ENCODE results near the gene DCTN3. TPM values are rescaled to one million over a fixed set of nuclear protein-coding genes. Genes with fewer than 3 reads are reported as not detected.
A peak's percentile ranks its signal among the peaks of the same experiment; 100 is the strongest.

The DCTN3 gene
- total RNA-seq, 5 donors from 2014 or later (not counting 1 experiment from before 2014, with no cell fraction given) = 60.8 to 82.9 (median 69.0) TPM

DNA sequence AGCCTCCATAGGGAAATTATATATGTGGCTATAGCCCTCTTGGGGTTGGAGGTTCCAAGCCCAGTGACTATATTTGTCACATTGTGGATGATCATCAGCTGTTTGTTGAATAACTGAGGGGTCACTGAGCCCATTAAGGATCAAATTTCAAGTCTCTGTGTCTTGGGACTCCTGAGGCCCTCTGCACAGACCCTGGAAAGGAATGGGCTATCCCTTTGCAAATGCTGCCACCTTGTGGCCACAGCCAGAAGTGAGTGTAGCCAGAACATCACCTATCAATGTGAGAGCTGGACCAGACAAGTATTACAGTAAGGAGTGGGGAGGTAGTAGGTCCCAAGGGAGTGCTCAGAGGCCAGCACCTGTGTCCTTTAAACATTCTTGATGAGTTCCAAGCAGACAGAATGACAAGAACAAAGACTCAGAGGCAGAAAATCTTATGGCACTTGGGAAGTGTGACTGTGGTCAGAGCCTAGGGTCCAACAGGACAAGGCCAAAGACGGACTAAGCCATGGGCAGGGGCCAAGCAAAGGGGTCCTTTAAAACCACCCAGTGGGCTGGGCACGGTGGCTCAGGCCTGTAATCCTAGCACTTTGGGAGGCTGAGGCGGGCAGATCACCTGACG, 16.6 kb downstream of the DCTN3 start:
- no peak overlapping the region for H3K27ac ChIP-seq (ENCODE audit: low read length)
- no peaks in the 10 kb centered on the region for H3K4me1 ChIP-seq (ENCODE audit: control insufficient read depth in 1 of 2, extremely low read depth in 1 of 2, insufficient read depth in 2 of 2, low read length in 2 of 2)
- peak; percentile 42 to 86 (median 71) for DNase-seq
- no peak overlapping the region for H3K4me3 ChIP-seq (ENCODE audit: control insufficient read depth in 1 of 2, extremely low read depth in 1 of 2, low read length in 1 of 2)
- peak; percentile 83 to 92 (median 88) for ATAC-seq (replicated peaks in 1 of 4)
- Mint-ChIP-seq H3K4me3 (no peak overlapping the region), H3K27me3 (peaks cover 5% of the 10 kb centered on the region in 2 donors), H3K9me3 (no peaks in the 10 kb centered on the region), H3K36me3 (no peaks in the 10 kb centered on the region), H3K27ac (no peak overlapping the region), H3K4me1 (no peaks in the 10 kb centered on the region)
- ChIA-PET CTCF (interaction anchor here (0.5 to 4.1 kb wide), 17 partner anchors 9 to 977 kb away, joined by 3 to 24 read pairs (median 4); partner anchors contain the start of genes CNTFR (in 1 of the 2), DCTN3 (in 1 of the 2), RPP25L (in 1 of the 2) and SIGMAR1 (in 1 of the 2)), POLR2A (interaction anchor here in 1 of 2 donors (0.6 kb wide), 1 partner anchor 34 kb away, joined by 7 read pairs; the partner anchor contains the start of gene SIGMAR1)
- no peaks in the 10 kb centered on the region for H3K9me3 ChIP-seq
- H3K27me3 ChIP-seq (replicated peaks in 1 of 2; ENCODE audit: control insufficient read depth in 2 of 2, extremely low read depth in 1 of 2, insufficient read depth in 2 of 2, low read length in 1 of 2) = peaks cover 0 to 9% of the 10 kb centered on the region in 2 experiments
- no peaks in the 10 kb centered on the region for H3K36me3 ChIP-seq (ENCODE audit: control insufficient read depth in 2 of 2, extremely low read depth in 1 of 2, insufficient read depth in 1 of 2, low read length in 1 of 2)
- WGBS (ENCODE audit: insufficient coverage) = 45% methylated on average over 2 of the region's 4 CpGs

DNA sequence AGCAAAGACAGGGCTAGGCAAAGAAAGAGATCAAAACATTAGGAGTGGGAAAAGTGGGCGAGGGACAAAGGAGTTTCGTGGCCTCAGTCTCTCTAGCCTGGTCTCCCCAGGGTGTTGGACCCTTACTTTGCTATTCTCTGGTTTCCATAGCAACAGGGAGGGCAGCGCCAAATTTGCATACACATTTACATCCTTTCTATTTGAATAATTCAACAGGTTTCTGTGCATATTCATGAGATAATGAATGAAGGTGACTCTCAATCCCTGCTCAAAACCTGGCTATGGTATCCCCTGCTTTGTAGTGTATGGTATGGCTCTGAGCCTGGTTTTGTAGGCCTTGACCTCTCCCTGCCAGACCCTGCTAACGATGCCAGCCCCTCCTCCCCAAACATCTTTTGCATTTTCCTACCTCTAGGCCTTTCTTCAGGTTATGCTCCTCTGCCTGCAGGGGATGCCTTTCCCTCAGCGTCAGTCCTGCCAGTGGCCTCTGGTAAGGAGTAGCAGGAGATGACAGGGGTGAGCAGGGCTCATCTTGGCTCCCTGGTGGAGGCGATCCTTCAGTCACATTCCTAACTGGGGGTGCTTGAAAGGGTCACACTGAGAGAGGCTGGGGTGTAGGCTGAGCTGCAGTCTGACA, 18.2 kb downstream of the DCTN3 start:
- Histone ChIP-seq H3K36me3 (ENCODE audit: control insufficient read depth in 2 of 2, extremely low read depth in 1 of 2, insufficient read depth in 1 of 2, low read length in 1 of 2) (no peaks in the 10 kb centered on the region), H3K4me1 (ENCODE audit: control insufficient read depth in 1 of 2, extremely low read depth in 1 of 2, insufficient read depth in 2 of 2, low read length in 2 of 2) (no peaks in the 10 kb centered on the region), H3K27me3 (replicated peaks in 1 of 2; ENCODE audit: control insufficient read depth in 2 of 2, extremely low read depth in 1 of 2, insufficient read depth in 2 of 2, low read length in 1 of 2) (peaks cover 0 to 15% of the 10 kb centered on the region in 2 experiments), H3K4me3 (ENCODE audit: control insufficient read depth in 1 of 2, extremely low read depth in 1 of 2, low read length in 1 of 2) (no peak overlapping the region), H3K27ac (ENCODE audit: low read length) (no peak overlapping the region), H3K9me3 (no peaks in the 10 kb centered on the region)
- ChIA-PET POLR2A (no interaction called here), CTCF (interaction anchor here (0.6 to 4.1 kb wide), 4 partner anchors 13 to 162 kb away, joined by 3 to 24 read pairs (median 6); no protein-coding TSS in a partner anchor)
- no peak overlapping the region for H3K4me3 Mint-ChIP-seq
- H3K27me3 Mint-ChIP-seq = peaks cover 9 to 10% of the 10 kb centered on the region in 2 donors
- ATAC-seq (replicated peaks in 1 of 4) = no peak
- H3K27ac Mint-ChIP-seq = no peak overlapping the region
- 78% methylated on average over 2 of the region's 6 CpGs for WGBS (ENCODE audit: insufficient coverage)
- H3K4me1 Mint-ChIP-seq = no peaks in the 10 kb centered on the region
- no peaks in the 10 kb centered on the region for H3K9me3 Mint-ChIP-seq
- no peaks in the 10 kb centered on the region for H3K36me3 Mint-ChIP-seq
- DNase-seq = no peak

DNA sequence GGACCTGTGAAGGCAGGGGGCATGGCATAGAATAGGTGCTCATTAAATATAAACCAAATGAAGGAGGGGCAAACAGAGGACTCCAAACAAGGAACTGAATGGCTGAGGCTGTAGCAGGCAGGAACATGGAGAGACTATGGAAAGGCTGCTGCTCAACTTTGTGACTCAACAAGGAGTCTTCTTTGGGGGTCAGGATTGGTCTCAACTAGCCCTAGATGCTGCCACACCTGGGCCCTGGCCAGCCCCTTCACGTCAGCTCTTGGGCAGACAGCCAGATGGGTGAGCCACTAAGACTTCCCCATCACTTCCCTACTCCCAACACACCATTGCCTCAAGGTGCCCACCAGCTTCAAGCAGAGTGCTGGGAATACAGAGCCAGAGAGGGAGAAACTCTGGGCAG, 19.4 kb downstream of the DCTN3 start:
- no peak overlapping the region for H3K27ac Mint-ChIP-seq
- peaks cover 18% of the 10 kb centered on the region in 2 donors for H3K27me3 Mint-ChIP-seq
- H3K9me3 ChIP-seq = no peaks in the 10 kb centered on the region
- peaks cover 0 to 23% of the 10 kb centered on the region in 2 experiments for H3K27me3 ChIP-seq (replicated peaks in 1 of 2; ENCODE audit: control insufficient read depth in 2 of 2, extremely low read depth in 1 of 2, insufficient read depth in 2 of 2, low read length in 1 of 2)
- no peaks in the 10 kb centered on the region for H3K9me3 Mint-ChIP-seq
- CTCF ChIA-PET = interaction anchor here in 1 of 2 donors (1.6 kb wide), 1 partner anchor 25 kb away, joined by 3 read pairs; no protein-coding TSS in a partner anchor
- POLR2A ChIA-PET = no interaction called here
- no peak overlapping the region for H3K27ac ChIP-seq (ENCODE audit: low read length)
- H3K4me3 ChIP-seq (ENCODE audit: control insufficient read depth in 1 of 2, extremely low read depth in 1 of 2, low read length in 1 of 2) = no peak overlapping the region
- no peaks in the 10 kb centered on the region for H3K4me1 ChIP-seq (ENCODE audit: control insufficient read depth in 1 of 2, extremely low read depth in 1 of 2, insufficient read depth in 2 of 2, low read length in 2 of 2)
- no peaks in the 10 kb centered on the region for H3K36me3 ChIP-seq (ENCODE audit: control insufficient read depth in 2 of 2, extremely low read depth in 1 of 2, insufficient read depth in 1 of 2, low read length in 1 of 2)
- H3K4me1 Mint-ChIP-seq = no peaks in the 10 kb centered on the region
- no peaks in the 10 kb centered on the region for H3K36me3 Mint-ChIP-seq
- ATAC-seq (replicated peaks in 1 of 4) = no peak
- H3K4me3 Mint-ChIP-seq = no peak overlapping the region
- no CpG with 5 or more reads among the region's 1 CpG for WGBS (ENCODE audit: insufficient coverage)
- no peak for DNase-seq

DNA sequence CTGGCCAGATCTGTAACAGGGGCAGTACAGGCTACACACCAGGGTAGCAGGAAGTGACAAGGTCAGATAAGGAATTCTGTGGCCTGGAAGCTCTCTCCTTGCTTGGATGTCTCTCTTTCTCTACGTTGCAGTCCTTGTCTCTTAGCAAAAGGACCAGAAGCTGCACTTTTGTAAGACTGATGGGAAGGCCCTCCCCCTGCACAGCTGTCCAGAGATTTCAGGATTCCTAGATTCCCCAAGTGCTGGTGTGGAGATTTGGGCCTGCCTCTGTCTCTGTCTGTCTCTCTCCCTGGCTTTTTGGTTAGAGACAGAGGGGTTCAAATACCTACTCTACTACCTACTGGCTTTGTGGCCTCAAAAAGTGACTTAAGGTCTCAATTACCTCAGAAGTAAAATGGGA, 20.7 kb downstream of the DCTN3 start:
- ATAC-seq (replicated peaks in 1 of 4) (no peak), DNase-seq (no peak)
- no peaks in the 10 kb centered on the region for H3K36me3 Mint-ChIP-seq
- Histone ChIP-seq H3K9me3 (no peaks in the 10 kb centered on the region), H3K4me1 (ENCODE audit: control insufficient read depth in 1 of 2, extremely low read depth in 1 of 2, insufficient read depth in 2 of 2, low read length in 2 of 2) (no peaks in the 10 kb centered on the region), H3K4me3 (ENCODE audit: control insufficient read depth in 1 of 2, extremely low read depth in 1 of 2, low read length in 1 of 2) (no peak overlapping the region), H3K36me3 (ENCODE audit: control insufficient read depth in 2 of 2, extremely low read depth in 1 of 2, insufficient read depth in 1 of 2, low read length in 1 of 2) (no peaks in the 10 kb centered on the region), H3K27ac (ENCODE audit: low read length) (no peak overlapping the region), H3K27me3 (replicated peaks in 1 of 2; ENCODE audit: control insufficient read depth in 2 of 2, extremely low read depth in 1 of 2, insufficient read depth in 2 of 2, low read length in 1 of 2) (peaks cover 0 to 23% of the 10 kb centered on the region in 2 experiments)
- H3K4me3 Mint-ChIP-seq = no peak overlapping the region
- H3K4me1 Mint-ChIP-seq = no peaks in the 10 kb centered on the region
- CTCF ChIA-PET = no interaction called here
- H3K9me3 Mint-ChIP-seq = no peaks in the 10 kb centered on the region
- H3K27me3 Mint-ChIP-seq = peaks cover 18 to 23% of the 10 kb centered on the region in 2 donors
- POLR2A ChIA-PET = interaction anchor here in 1 of 2 donors (0.5 kb wide), 1 partner anchor 266 kb away, joined by 11 read pairs; no protein-coding TSS in a partner anchor
- H3K27ac Mint-ChIP-seq = no peak overlapping the region
- WGBS (ENCODE audit: insufficient coverage) = no CpG with 5 or more reads among the region's 1 CpG

DNA sequence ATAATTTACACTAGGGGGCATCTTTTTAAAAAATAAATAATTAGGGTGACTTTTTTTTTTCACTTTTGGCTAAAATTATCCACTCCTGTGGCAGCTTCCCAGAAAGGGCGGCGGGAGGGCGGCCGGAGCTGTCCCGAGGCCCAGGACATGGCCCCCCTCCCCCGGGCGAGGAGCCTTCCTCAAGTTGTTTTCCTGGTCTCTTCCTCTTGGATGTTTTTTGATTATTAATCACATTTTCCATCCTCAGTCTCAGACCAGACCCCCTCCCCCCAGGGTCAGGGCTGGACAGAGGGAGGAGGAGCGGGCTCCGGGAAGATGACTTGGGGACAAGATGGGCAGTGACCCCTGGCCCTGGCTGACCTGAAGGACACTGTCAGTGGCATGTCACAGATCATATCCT, 26.1 kb downstream of the DCTN3 start:
- POLR2A ChIA-PET = no interaction called here
- no peak for ATAC-seq (replicated peaks in 1 of 4)
- Histone ChIP-seq H3K27me3 (replicated peaks in 1 of 2; ENCODE audit: control insufficient read depth in 2 of 2, extremely low read depth in 1 of 2, insufficient read depth in 2 of 2, low read length in 1 of 2) (peaks cover 3 to 64% of the 10 kb centered on the region in 2 experiments), H3K4me1 (ENCODE audit: control insufficient read depth in 1 of 2, extremely low read depth in 1 of 2, insufficient read depth in 2 of 2, low read length in 2 of 2) (peaks cover 0 to 24% of the 10 kb centered on the region in 2 experiments), H3K27ac (ENCODE audit: low read length) (no peak overlapping the region), H3K36me3 (ENCODE audit: control insufficient read depth in 2 of 2, extremely low read depth in 1 of 2, insufficient read depth in 1 of 2, low read length in 1 of 2) (no peaks in the 10 kb centered on the region), H3K4me3 (ENCODE audit: control insufficient read depth in 1 of 2, extremely low read depth in 1 of 2, low read length in 1 of 2) (no peak overlapping the region), H3K9me3 (no peaks in the 10 kb centered on the region)
- no peak overlapping the region for H3K27ac Mint-ChIP-seq
- H3K4me3 Mint-ChIP-seq = no peak overlapping the region
- peaks cover 14 to 25% (median 21%) of the 10 kb centered on the region in 3 donors for H3K4me1 Mint-ChIP-seq
- WGBS (ENCODE audit: insufficient coverage) = no CpG with 5 or more reads among the region's 9 CpGs
- DNase-seq = no peak
- peaks cover 44 to 53% of the 10 kb centered on the region in 2 donors for H3K27me3 Mint-ChIP-seq
- H3K36me3 Mint-ChIP-seq = no peaks in the 10 kb centered on the region
- CTCF ChIA-PET = interaction anchor here in 1 of 2 donors (0.6 to 1.0 kb wide), 2 partner anchors 190 to 222 kb away, joined by 3 to 9 read pairs; no protein-coding TSS in a partner anchor
- no peaks in the 10 kb centered on the region for H3K9me3 Mint-ChIP-seq

DNA sequence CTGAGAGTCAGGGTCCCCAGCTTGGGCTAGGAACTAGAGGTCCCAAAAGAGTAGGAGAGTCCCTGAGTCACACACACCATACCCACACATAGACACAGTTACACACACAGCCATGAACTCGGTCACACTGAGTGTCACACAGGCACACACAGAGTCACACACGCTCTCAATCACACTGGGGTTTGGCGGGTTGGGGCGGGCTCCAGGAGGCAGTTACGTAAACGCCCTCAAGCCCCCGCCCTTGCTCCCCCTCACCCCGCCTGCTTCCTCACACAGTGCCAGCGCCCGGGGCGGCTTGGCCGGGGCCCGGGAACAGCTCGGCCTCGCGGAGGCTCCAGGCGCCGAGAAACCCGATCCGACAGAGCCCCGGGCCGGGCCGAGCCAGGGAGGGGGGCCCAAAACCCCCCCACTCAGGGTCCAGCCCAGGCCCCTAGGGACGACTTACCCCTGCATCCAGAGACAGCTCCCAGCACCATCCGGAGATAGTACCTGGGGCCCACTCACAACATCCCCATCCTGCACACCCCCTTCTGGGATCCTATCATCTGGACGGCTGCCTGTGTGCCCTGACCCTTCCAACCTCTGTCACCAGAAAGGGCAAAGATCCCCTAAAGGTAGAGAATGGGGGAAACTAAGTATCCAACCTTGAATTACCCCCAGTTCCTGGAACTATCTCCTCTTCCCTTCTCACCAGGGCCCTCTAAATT, 27.2 kb downstream of the DCTN3 start:
- Mint-ChIP-seq H3K27me3 (peaks cover 54 to 64% of the 10 kb centered on the region in 2 donors), H3K4me3 (peak overlapping the region in 2 of 3 donors; percentile 71 to 82), H3K27ac (no peak overlapping the region), H3K4me1 (peaks cover 23 to 35% (median 31%) of the 10 kb centered on the region in 3 donors), H3K9me3 (no peaks in the 10 kb centered on the region), H3K36me3 (no peaks in the 10 kb centered on the region)
- no peaks in the 10 kb centered on the region for H3K9me3 ChIP-seq
- CTCF ChIA-PET = interaction anchor here in 1 of 2 donors (1.2 kb wide), 1 partner anchor 189 kb away, joined by 4 read pairs; no protein-coding TSS in a partner anchor
- DNase-seq (peak in 3 of 35 experiments; percentile 15 to 26 (median 25)), ATAC-seq (replicated peaks in 1 of 4) (peak in 1 of 4 experiments; percentile 49)
- POLR2A ChIA-PET = interaction anchor here in 1 of 2 donors (0.5 kb wide), 1 partner anchor 9 kb away, joined by 3 read pairs; no protein-coding TSS in a partner anchor
- H3K27me3 ChIP-seq (replicated peaks in 1 of 2; ENCODE audit: control insufficient read depth in 2 of 2, extremely low read depth in 1 of 2, insufficient read depth in 2 of 2, low read length in 1 of 2) = peaks cover 8 to 69% of the 10 kb centered on the region in 2 experiments
- H3K4me3 ChIP-seq (ENCODE audit: control insufficient read depth in 1 of 2, extremely low read depth in 1 of 2, low read length in 1 of 2) = no peak overlapping the region
- WGBS (ENCODE audit: insufficient coverage) = 10% methylated on average over 20 of the region's 26 CpGs
- H3K27ac ChIP-seq (ENCODE audit: low read length) = no peak overlapping the region
- no peaks in the 10 kb centered on the region for H3K36me3 ChIP-seq (ENCODE audit: control insufficient read depth in 2 of 2, extremely low read depth in 1 of 2, insufficient read depth in 1 of 2, low read length in 1 of 2)
- H3K4me1 ChIP-seq (ENCODE audit: control insufficient read depth in 1 of 2, extremely low read depth in 1 of 2, insufficient read depth in 2 of 2, low read length in 2 of 2) = peaks cover 0 to 32% of the 10 kb centered on the region in 2 experiments
